GM12878 (cell line): ENCODE measurements around the gene ADGRD2. TPM values are rescaled to one million over a fixed set of nuclear protein-coding genes. Genes with fewer than 3 reads are reported as not detected.

Experiments
- ATAC-seq: fragments of 200-7000 bp; cut with Tn5 transposase; 3 replicates; pipeline ENCODE4 v1.9.1; 2020; ENCODE audit warnings: mild to moderate bottlenecking, moderate library complexity
- BruUV-seq: library from RNA; stranded (reverse); fragments of 400-500 nt; replicated peaks from 2 replicates; lab custom pipeline; 2021; lab: Mats Ljungman, UMichigan
- CTCF ChIA-PET: fragments of 300-600 bp; sonication (Branson Sonifier 250); formaldehyde crosslinking; extraction: SDS; loops from one replicate; lab custom pipeline; 2021; ENCODE audit warnings: inconsistent platforms; lab: Yijun Ruan, JAX
- POLR2A ChIA-PET: fragments of 350-600 bp; formaldehyde crosslinking; extraction: SDS; loops from one replicate; lab custom pipeline; 2021; ENCODE audit warnings: inconsistent platforms; lab: Charles Lee
- RAD21 ChIA-PET: fragments of 300-600 bp; sonication (Branson Sonifier 250); formaldehyde crosslinking; loops from one replicate; lab custom pipeline; 2023; ENCODE audit warnings: antibody characterized with exemption; ENCODE audit not compliant: unreplicated experiment; lab: Charles Lee
- SMC1A ChIA-PET: fragments of 300-600 bp; sonication (Branson Sonifier 250); formaldehyde crosslinking; loops from one replicate; lab custom pipeline; 2023; ENCODE audit not compliant: unreplicated experiment, uncharacterized antibody; lab: Charles Lee
- DNase-seq: peaks from one replicate; pipeline ENCODE4 v3.0.0-alpha.2; 2011; ENCODE audit warnings: low read depth, low spot score
- FAIRE-seq: peaks from 3 replicates; lab custom pipeline; 2011; peaks lifted over from hg19 to GRCh38; lab: Jason Lieb, UNC
- H2AFZ ChIP-seq: 2 replicates; pipeline ENCODE4 v1.6.0; 2011; ENCODE audit warnings: low read depth, low read length, control low read depth; ENCODE audit not compliant: control insufficient read depth
- H3K27ac ChIP-seq: 2 replicates; pipeline ENCODE4 v1.5.1; 2011; ENCODE audit warnings: control low read depth; ENCODE audit not compliant: control insufficient read depth, insufficient read depth
- H3K27me3 ChIP-seq, 2 experiments: replicated peaks in 1 of 2; 2 replicates each; pipeline versions ENCODE4 v1.6.0 to v1.6.1; 2011; ENCODE audit warnings: low read length in 1 of 2; ENCODE audit not compliant: control insufficient read depth in 2 of 2, insufficient read depth in 2 of 2
- H3K36me3 ChIP-seq, 2 experiments: 2 replicates each; pipeline ENCODE4 v1.5.1; 2011; ENCODE audit warnings: low read length in 1 of 2; ENCODE audit not compliant: control insufficient read depth in 2 of 2, insufficient read depth in 2 of 2
- H3K4me1 ChIP-seq: 2 replicates; pipeline ENCODE4 v1.6.1; 2011; ENCODE audit warnings: mild to moderate bottlenecking, low read length, moderate library complexity, mixed read lengths; ENCODE audit not compliant: control insufficient read depth, insufficient read depth
- H3K4me2 ChIP-seq: 2 replicates; pipeline ENCODE4 v1.6.0; 2011; ENCODE audit warnings: control low read depth; ENCODE audit not compliant: control insufficient read depth, insufficient read depth
- H3K4me3 ChIP-seq: fragments of 200-600 bp; sonication (generic); 2 replicates; pipeline ENCODE4 v1.5.1; 2016
- H3K79me2 ChIP-seq: 2 replicates; pipeline ENCODE4 v1.6.0; 2011; ENCODE audit warnings: low read length; ENCODE audit not compliant: control insufficient read depth, insufficient read depth
- H3K9ac ChIP-seq: 2 replicates; pipeline ENCODE4 v1.8.0; 2011; ENCODE audit warnings: low read length, control low read depth, mixed read lengths; ENCODE audit not compliant: control insufficient read depth, insufficient read depth
- H3K9me3 ChIP-seq: replicated peaks from 3 replicates; pipeline ENCODE4 v1.5.1; 2011; ENCODE audit warnings: mild to moderate bottlenecking, low read length; ENCODE audit not compliant: control insufficient read depth, insufficient read depth
- H4K20me1 ChIP-seq: 2 replicates; pipeline ENCODE4 v1.6.0; 2011; ENCODE audit not compliant: control insufficient read depth, insufficient read depth
- RUNX3 ChIP-seq: IDR thresholded peaks from 2 replicates; pipeline ENCODE4 v1.6.1; 2012; ENCODE audit warnings: low read length, inconsistent platforms
- TCF3 ChIP-seq: IDR thresholded peaks from 2 replicates; pipeline ENCODE4 v1.6.1; 2012; ENCODE audit warnings: low read depth, mild to moderate bottlenecking, low read length, borderline replicate concordance; ENCODE audit not compliant: insufficient read depth
- ZBTB40 ChIP-seq: fragments of 450-650 bp; IDR thresholded peaks from 2 replicates; pipeline ENCODE4 v1.6.1; 2016; ENCODE audit warnings: mild to moderate bottlenecking, moderate library complexity, borderline replicate concordance
- WGBS: methylation state at CpG from one replicate; pipeline ENCODE4 v1.1.6; 2016; ENCODE audit warnings: low lambda C conversion rate; ENCODE audit not compliant: insufficient replicate concordance, insufficient coverage; ENCODE audit errors: missing lambda C conversion rate; 5-methylcytosine and 5-hydroxymethylcytosine counted together
- in situ Hi-C: fragments of 300-500 bp; cut with MboI; formaldehyde crosslinking; loops from 9 replicates; pipeline ENCODE4 v1.14.3; 2018; ENCODE audit warnings: mixed read lengths
- intact Hi-C: fragments of 100-400 bp; cut with micrococcal nuclease; formaldehyde crosslinking; loops from one replicate; pipeline ENCODE4 v1.14.2; 2022; ENCODE audit not compliant: unreplicated experiment
- polyA plus RNA-seq, 11 experiments: library from polyadenylated mRNA; depleted of rRNA in 4 of 11; unstranded in 6 of 11; stranded (reverse) in 5 of 11; fragments of >200 nt; fragmentation: Nextera tagmentation in 4 of 11; fragmentation: Illumina TruSeq in 1 of 11; extraction: Ambion mirVana in 4 of 11; extraction: Trizol in 1 of 11; gene quantifications; 1 replicate in 1 of 11; 2 replicates in 10 of 11; pipeline versions ENCODE4 v1.2.1 to v1.2.3, GENCODE V29; 2011 to 2016; ENCODE audit warnings: inconsistent platforms in 2 of 11, missing spikeins in 2 of 11, low read depth in 1 of 11
- total RNA-seq, 4 experiments: library from RNA; depleted of rRNA in 3 of 4; stranded (reverse); fragments of >200 nt in 3 of 4; fragmentation: Illumina TruSeq in 1 of 4; extraction: Trizol in 1 of 4; gene quantifications; 2 replicates each; pipeline versions ENCODE4 v1.2.1 to v1.2.3, GENCODE V29; 2013 to 2021

ADGRD2 gene
- total and polyA plus RNA-seq, 10 of the 15 experiments (the other 5 are each of a cell fraction or from before 2014, with no cell fraction given) = not detected

GRCh38 chr9:124496075-124496449 is 45.8 kb downstream of the ADGRD2 start:
- ATAC-seq (peak; percentile 16; the same call in 1 of the 3 replicates), DNase-seq (no peak), FAIRE-seq (no peak)
- Histone ChIP-seq H2AFZ (no peak overlapping the region), H3K27ac (no peak overlapping the region), H3K79me2 (no peaks in the 10 kb centered on the region), H4K20me1 (no peaks in the 10 kb centered on the region), H3K4me1 (peaks cover 34% of the 10 kb centered on the region), H3K27me3 (no peaks in the 10 kb centered on the region; a peak in 1 of 4 replicates), H3K9ac (no peak overlapping the region), H3K9me3 (no peaks in the 10 kb centered on the region), H3K4me2 (peak overlapping the region; percentile 2; the same call in 1 of the 2 replicates), H3K4me3 (no peak overlapping the region), H3K36me3 (no peaks in the 10 kb centered on the region)
- no TSS peak for BruUV-seq
- intact Hi-C loops = no loop called here
- RAD21 ChIA-PET = no interaction called here
- no peak for TF ChIP-seq ZBTB40
- TF ChIP-seq RUNX3 = peak; percentile 64
- peak; percentile 28; the same call in 1 of the 2 replicates for TF ChIP-seq TCF3
- POLR2A ChIA-PET = no interaction called here
- in situ Hi-C loops = no loop called here
- CTCF ChIA-PET = no interaction called here
- 33% methylated on average over 3 of the region's 3 CpGs for WGBS
- SMC1A ChIA-PET = no interaction called here
